CMK (cell line): ENCODE data around the gene NFS1.
"Not testable (repeated sequence)": the region's sequence is repeated elsewhere in the genome, so short reads cannot be mapped to it uniquely, and the experiment has no call there.

Experiments
- DNase-seq: peaks from one replicate; pipeline ENCODE4 v3.0.0-alpha.2; 2010; ENCODE audit warnings: low read depth

Gene NFS1

GRCh38 chr20:35709259-35709658 lies 10.1 kb upstream of the NFS1 start:
- DNase-seq = no peak

GRCh38 chr20:35708502-35708901 lies 9.3 kb upstream of the NFS1 start:
- DNase-seq = no peak

GRCh38 chr20:35706591-35707529 lies 7.7 kb upstream of the NFS1 start:
- DNase-seq = not testable (repeated sequence)

GRCh38 chr20:35705894-35706293 lies 6.7 kb upstream of the NFS1 start:
- DNase-seq = not testable (repeated sequence)

GRCh38 chr20:35704514-35705261 lies 5.5 kb upstream of the NFS1 start:
- no peak for DNase-seq

GRCh38 chr20:35702824-35703695 lies 3.9 kb upstream of the NFS1 start:
- no peak for DNase-seq

- DNase-seq = no peak
Observed at GRCh38 chr20:35702051-35702823, 3.1 kb upstream of the NFS1 start.

- no peak for DNase-seq
Observed at GRCh38 chr20:35700625-35701148, 1.5 kb upstream of the NFS1 start.

- no peak for DNase-seq
Observed at GRCh38 chr20:35699957-35700624, 939 bp upstream of the NFS1 start.

GRCh38 chr20:35698298-35699126 lies 640 bp downstream of the NFS1 start:
- DNase-seq = no peak

GRCh38 chr20:35697696-35698297 lies 1.4 kb downstream of the NFS1 start:
- DNase-seq = no peak

- DNase-seq = no peak
Observed at GRCh38 chr20:35695978-35696377, 3.2 kb downstream of the NFS1 start.

- DNase-seq = no peak
Observed at GRCh38 chr20:35695245-35695749, 3.9 kb downstream of the NFS1 start.

GRCh38 chr20:35690265-35690664 lies 8.9 kb downstream of the NFS1 start:
- DNase-seq = no peak

GRCh38 chr20:35686872-35687271 lies 12.3 kb downstream of the NFS1 start:
- DNase-seq = not testable (repeated sequence)

- DNase-seq = not testable (repeated sequence)
Observed at GRCh38 chr20:35685368-35685767, 13.8 kb downstream of the NFS1 start.

- no peak for DNase-seq
Observed at GRCh38 chr20:35681960-35682359, 17.2 kb downstream of the NFS1 start.

GRCh38 chr20:35680452-35681183 lies 18.5 kb downstream of the NFS1 start:
- no peak for DNase-seq
